Prostate gland (tissue), 2 donors: Measurements from ENCODE around the gene TKT. TPM values are rescaled to one million over a fixed set of nuclear protein-coding genes. Genes with fewer than 3 reads are reported as not detected.

Source experiments
- DNase-seq: peaks from one replicate; pipeline ENCODE4 v3.0.0-alpha.2; 2019; ENCODE audit warnings: low spot score
- H3K27ac ChIP-seq, 2 donors: fragments of 200-600 bp; sonication (generic); 2 replicates each; pipeline ENCODE4 v1.5.1; 2017 to 2019
- H3K27me3 ChIP-seq: fragments of 200-600 bp; sonication (generic); replicated peaks from 2 replicates; pipeline ENCODE4 v1.5.1; 2019; ENCODE audit not compliant: insufficient read depth
- H3K36me3 ChIP-seq, 2 donors: fragments of 200-600 bp; sonication (generic); 1 replicate in 1 of 2; 2 replicates in 1 of 2; pipeline versions ENCODE4 v1.5.1 to v1.8.1; 2017 to 2019
- H3K4me1 ChIP-seq: fragments of 200-600 bp; sonication (generic); replicated peaks from 2 replicates; pipeline ENCODE4 v1.5.1; 2019
- H3K4me3 ChIP-seq, 2 donors: fragments of 200-600 bp; sonication (generic); 2 replicates each; pipeline ENCODE4 v1.5.1; 2017 to 2019
- H3K9me3 ChIP-seq: fragments of 200-600 bp; sonication (generic); 2 replicates; pipeline ENCODE4 v1.5.1; 2017
- CTCF ChIP-seq, 4 experiments: fragments of 200-600 bp in 2 of 4; fragments of 450-650 bp in 2 of 4; sonication (generic) in 2 of 4; IDR thresholded peaks; 1 replicate in 3 of 4; 2 replicates in 1 of 4; pipeline ENCODE4 v1.5.1; 2016 to 2019; ENCODE audit warnings: antibody characterized with exemption in 4 of 4, mild to moderate bottlenecking in 2 of 4, moderate library complexity in 2 of 4
- POLR2A ChIP-seq: fragments of 450-650 bp; IDR thresholded peaks from one replicate; pipeline ENCODE4 v1.6.1; 2016; ENCODE audit warnings: antibody characterized with exemption, mild to moderate bottlenecking
- POLR2AphosphoS5 ChIP-seq: sonication (generic); formaldehyde crosslinking; IDR thresholded peaks from one replicate; pipeline ENCODE4 v1.6.1; 2017; ENCODE audit warnings: antibody characterized with exemption
- WGBS: methylation state at CpG from one replicate; pipeline ENCODE4 v1.1.5; 2018; 5-methylcytosine and 5-hydroxymethylcytosine counted together
- intact Hi-C: fragments of 100-400 bp; cut with DNase I; formaldehyde crosslinking; loops from one replicate; pipeline ENCODE4 v1.14.2; 2022
- total RNA-seq, 2 donors: library from RNA; depleted of rRNA; stranded (reverse); fragments of >200 nt; gene quantifications; one replicate each; pipeline ENCODE4 v1.1.0, GENCODE V29; 2016

The TKT gene
- total RNA-seq, 2 donors from 2014 or later: 187 to 226 TPM

GRCh38 chr3:53250881-53251605, 4.8 kb downstream of the TKT start:
- TF ChIP-seq POLR2A: no peak
- intact Hi-C loops: no loop called here
- no peaks in the 10 kb centered on the region for H3K4me1 ChIP-seq

GRCh38 chr3:53250453-53250852, 5.4 kb downstream of the TKT start:
- 89% methylated on average over 3 of the region's 3 CpGs for WGBS
- intact Hi-C loops: no loop called here

More at GRCh38 chr3:53250881-53251605, 4.8 kb downstream of the TKT start:
- H3K27ac ChIP-seq: no peak overlapping the region
- H3K4me3 ChIP-seq: no peak overlapping the region
- H3K9me3 ChIP-seq: no peaks in the 10 kb centered on the region
- WGBS: 91% methylated on average over 4 of the region's 4 CpGs
- H3K27me3 ChIP-seq: no peaks in the 10 kb centered on the region
- no peaks in the 10 kb centered on the region for H3K36me3 ChIP-seq
- no peak for DNase-seq

GRCh38 chr3:53248161-53248560, 7.7 kb downstream of the TKT start:
- WGBS: 75% methylated on average over 6 of the region's 6 CpGs
- no peak for TF ChIP-seq POLR2A
- no peak for TF ChIP-seq CTCF (IDR thresholded peaks at IDR 0.05)
- no peak for TF ChIP-seq POLR2AphosphoS5
- intact Hi-C loops: no loop called here
- Histone ChIP-seq H3K4me3 (no peak overlapping the region), H3K36me3 (no peaks in the 10 kb centered on the region), H3K4me1 (peaks cover under 1% of the 10 kb centered on the region), H3K27ac (no peak overlapping the region), H3K27me3 (no peaks in the 10 kb centered on the region), H3K9me3 (no peaks in the 10 kb centered on the region)
- DNase-seq: no peak

More at GRCh38 chr3:53250453-53250852, 5.4 kb downstream of the TKT start:
- H3K36me3 ChIP-seq: no peaks in the 10 kb centered on the region
- H3K4me3 ChIP-seq: no peak overlapping the region
- no peak overlapping the region for H3K27ac ChIP-seq
- no peaks in the 10 kb centered on the region for H3K4me1 ChIP-seq
- no peaks in the 10 kb centered on the region for H3K9me3 ChIP-seq
- no peaks in the 10 kb centered on the region for H3K27me3 ChIP-seq
- TF ChIP-seq CTCF (IDR thresholded peaks at IDR 0.05) (no peak), POLR2A (no peak), POLR2AphosphoS5 (no peak)
- no peak for DNase-seq

GRCh38 chr3:53247619-53248018, 8.2 kb downstream of the TKT start:
- TF ChIP-seq POLR2A (no peak), CTCF (IDR thresholded peaks at IDR 0.05) (no peak), POLR2AphosphoS5 (no peak)
- Histone ChIP-seq H3K9me3 (no peaks in the 10 kb centered on the region), H3K27me3 (no peaks in the 10 kb centered on the region), H3K4me1 (peaks cover 4% of the 10 kb centered on the region), H3K36me3 (no peaks in the 10 kb centered on the region), H3K27ac (no peak overlapping the region), H3K4me3 (no peak overlapping the region)
- DNase-seq: no peak
- WGBS: 82% methylated on average over 2 of the region's 2 CpGs
- intact Hi-C loops: no loop called here

- H3K9me3 ChIP-seq: no peaks in the 10 kb centered on the region
- H3K27me3 ChIP-seq: no peaks in the 10 kb centered on the region
- H3K36me3 ChIP-seq: peaks cover 4 to 13% of the 10 kb centered on the region in 2 donors
- no peak overlapping the region for H3K4me3 ChIP-seq
- H3K4me1 ChIP-seq: peaks cover 4% of the 10 kb centered on the region
- WGBS: 95% methylated on average over 7 of the region's 8 CpGs
- TF ChIP-seq CTCF (IDR thresholded peaks at IDR 0.05): no peak
- no peak for TF ChIP-seq POLR2A
- TF ChIP-seq POLR2AphosphoS5: no peak
- DNase-seq: no peak
- H3K27ac ChIP-seq: no peak overlapping the region
- intact Hi-C loops: no loop called here
Measured at GRCh38 chr3:53244271-53244670, 11.6 kb downstream of the TKT start.
